Ureter (tissue), 1 donor: Measurements from ENCODE around the gene ZNF423. TPM values are rescaled to one million over a fixed set of nuclear protein-coding genes. Genes with fewer than 3 reads are reported as not detected.

Experiments
- DNase-seq: peaks from one replicate; pipeline ENCODE4 v3.0.0-alpha.2; 2020; ENCODE audit warnings: low spot score
- total RNA-seq: library from RNA; stranded (reverse); gene quantifications from one replicate; pipeline ENCODE4 v1.2.4, GENCODE V29; 2023
- donor health status: DM: yes; HTN: yes; CAD: no.

The ZNF423 gene
- total RNA-seq, 1 donor from 2014 or later, result 15.7 TPM

GRCh38 chr16:49474741-49475140 is 381.2 kb downstream of the ZNF423 start:
- no peak for DNase-seq

- no peak for DNase-seq
These were observed 382.1 kb downstream of the ZNF423 start for GRCh38 chr16:49473773-49474172.

- DNase-seq, result no peak
These were observed 382.8 kb downstream of the ZNF423 start for GRCh38 chr16:49473131-49473530.

- DNase-seq, result peak; percentile 29
These were observed 383.3 kb downstream of the ZNF423 start for GRCh38 chr16:49472598-49472997.

GRCh38 chr16:49471038-49471727 is 384.7 kb downstream of the ZNF423 start:
- peak; percentile 19 for DNase-seq

GRCh38 chr16:49470513-49470991 is 385.4 kb downstream of the ZNF423 start:
- DNase-seq, result peak; percentile 28

- DNase-seq, result peak; percentile 36
These were observed 385.9 kb downstream of the ZNF423 start for GRCh38 chr16:49469930-49470451.

- DNase-seq, result no peak
These were observed 386.6 kb downstream of the ZNF423 start for GRCh38 chr16:49469311-49469670.

- peak; percentile 32 for DNase-seq
These were observed 387.2 kb downstream of the ZNF423 start for GRCh38 chr16:49468611-49469310.

- DNase-seq, result peak; percentile 29
These were observed 388.2 kb downstream of the ZNF423 start for GRCh38 chr16:49467540-49468372.

- DNase-seq, result peak; percentile 28
These were observed 389.0 kb downstream of the ZNF423 start for GRCh38 chr16:49466881-49467280.

- peak; percentile 27 for DNase-seq
These were observed 389.4 kb downstream of the ZNF423 start for GRCh38 chr16:49466529-49466831.

- DNase-seq, result peak; percentile 23
These were observed 390.0 kb downstream of the ZNF423 start for GRCh38 chr16:49465661-49466528.

- peak; percentile 39 for DNase-seq
These were observed 390.9 kb downstream of the ZNF423 start for GRCh38 chr16:49464877-49465504.

- DNase-seq, result peak; percentile 9
These were observed 391.8 kb downstream of the ZNF423 start for GRCh38 chr16:49464093-49464492.

GRCh38 chr16:49463529-49463928 is 392.4 kb downstream of the ZNF423 start:
- peak; percentile 44 for DNase-seq

GRCh38 chr16:49462989-49463371 is 392.9 kb downstream of the ZNF423 start:
- DNase-seq, result peak; percentile 33

GRCh38 chr16:49462362-49462988 is 393.4 kb downstream of the ZNF423 start:
- DNase-seq, result no peak

GRCh38 chr16:49461517-49461951 is 394.4 kb downstream of the ZNF423 start:
- DNase-seq, result peak; percentile 40

GRCh38 chr16:49460786-49461470 is 395.0 kb downstream of the ZNF423 start:
- peak; percentile 24 for DNase-seq
